RWPE1 (cell line): ENCODE measurements around the gene HMGN4.

Experiments used
- CTCF ChIA-PET: fragments of 350-600 bp; sonication (Branson Sonifier 250); formaldehyde crosslinking; extraction: SDS; loops from one replicate; lab custom pipeline; 2021; lab: Yijun Ruan, JAX
- POLR2A ChIA-PET: fragments of 400-600 bp; formaldehyde crosslinking; extraction: SDS; loops from one replicate; lab custom pipeline; 2020; ENCODE audit warnings: antibody characterized with exemption; ENCODE audit not compliant: low non-redundant PET; lab: Yijun Ruan, JAX
- DNase-seq: peaks from one replicate; pipeline ENCODE4 v3.0.0; 2012; ENCODE audit warnings: low spot score
- H3K27ac ChIP-seq: fragments of 450-650 bp; 2 replicates; pipeline ENCODE4 v1.5.1; 2017
- CTCF ChIP-seq: fragments of 450-650 bp; conservative IDR thresholded peaks from 2 replicates; pipeline ENCODE4 v1.5.1; 2017; ENCODE audit warnings: low read depth, mild to moderate bottlenecking

HMGN4 gene

GRCh38 chr6:26578741-26579140 is 40.6 kb downstream of the HMGN4 start:
- no peak overlapping the region for H3K27ac ChIP-seq
- ChIA-PET CTCF (no interaction called here), POLR2A (no interaction called here)
- DNase-seq: no peak
- TF ChIP-seq CTCF: no peak

- H3K27ac ChIP-seq: no peak overlapping the region
- ChIA-PET CTCF (interaction anchor here (0.5 to 0.6 kb wide), 3 partner anchors 10 to 253 kb away, joined by 3 to 5 read pairs (median 5); no protein-coding TSS in a partner anchor), POLR2A (no interaction called here)
- no peak for TF ChIP-seq CTCF
- no peak for DNase-seq
Measured at GRCh38 chr6:26581164-26581915, 43.2 kb downstream of the HMGN4 start.

- CTCF ChIA-PET: no interaction called here
- POLR2A ChIA-PET: no interaction called here
- no peak for DNase-seq
- no peak overlapping the region for H3K27ac ChIP-seq
- no peak for TF ChIP-seq CTCF
Measured at GRCh38 chr6:26588965-26589364, 50.8 kb downstream of the HMGN4 start.

GRCh38 chr6:26592649-26593048 is 54.5 kb downstream of the HMGN4 start:
- no peak overlapping the region for H3K27ac ChIP-seq
- no peak for DNase-seq
- ChIA-PET POLR2A (no interaction called here), CTCF (interaction anchor here (1.0 to 2.1 kb wide), 2 partner anchors 10 to 251 kb away, joined by 3 to 5 read pairs; no protein-coding TSS in a partner anchor)
- no peak for TF ChIP-seq CTCF

- TF ChIP-seq CTCF: no peak
- DNase-seq: no peak
- CTCF ChIA-PET: interaction anchor here (0.6 to 3.0 kb wide), 2 partner anchors 20 to 140 kb away, joined by 4 to 39 read pairs; no protein-coding TSS in a partner anchor
- POLR2A ChIA-PET: no interaction called here
- H3K27ac ChIP-seq: no peak overlapping the region
Measured at GRCh38 chr6:26593278-26594130, 55.3 kb downstream of the HMGN4 start.

GRCh38 chr6:26594131-26594498 is 55.9 kb downstream of the HMGN4 start:
- CTCF ChIA-PET: interaction anchor here (3.0 kb wide), 1 partner anchor 21 kb away, joined by 39 read pairs; no protein-coding TSS in a partner anchor
- no peak for TF ChIP-seq CTCF
- no peak overlapping the region for H3K27ac ChIP-seq
- DNase-seq: no peak
- POLR2A ChIA-PET: no interaction called here
